Measurements from ENCODE around the gene SOD2. TPM values are rescaled to one million over a fixed set of nuclear protein-coding genes. Genes with fewer than 3 reads are reported as not detected.
A peak's percentile ranks its signal among the peaks of the same experiment; 100 is the strongest.

The SOD2 gene
- total RNA-seq, 4 donors from 2014 or later, result 147 to 927 (median 395) TPM

DNA sequence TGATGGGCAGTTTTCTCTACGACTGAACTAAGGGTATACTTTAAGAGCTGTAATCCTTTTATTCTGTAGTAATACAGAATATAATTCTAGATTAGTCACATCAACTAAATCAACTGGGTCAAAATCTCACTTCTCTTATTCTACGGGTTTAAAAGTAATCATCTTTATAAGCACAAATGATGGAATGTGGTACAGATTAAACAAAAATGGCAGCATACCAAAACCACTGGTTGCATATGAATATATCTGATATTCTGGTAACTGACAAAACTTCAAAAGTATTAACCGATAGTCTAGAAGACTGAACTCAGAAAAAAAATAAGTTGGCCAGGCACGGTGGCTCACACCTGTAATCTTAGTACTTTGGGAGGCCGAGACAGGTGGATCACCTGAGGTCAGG lies 7.0 kb downstream of the SOD2 start:
- DNase-seq (ENCODE audit: extremely low spot score), result peak; percentile 14
- Histone ChIP-seq H3K4me3 (no peak overlapping the region), H3K27ac (replicated peaks in 1 of 4) (no peak overlapping the region), H3K4me1 (peaks cover 34 to 94% (median 77%) of the 10 kb centered on the region in 4 donors), H3K36me3 (peaks cover 18 to 94% (median 71%) of the 10 kb centered on the region in 4 donors), H3K9me3 (no peaks in the 10 kb centered on the region), H3K27me3 (no peaks in the 10 kb centered on the region)
- 82% methylated on average over 5 of the region's 5 CpGs for WGBS
- intact Hi-C loops (cut with DNase I), result no loop called here
- no peak for TF ChIP-seq POLR2A (IDR thresholded peaks at IDR 0.05; ENCODE audit: low read depth)
- no peak for TF ChIP-seq POLR2AphosphoS5 (IDR thresholded peaks at IDR 0.05)
- TF ChIP-seq, protein P1, sequence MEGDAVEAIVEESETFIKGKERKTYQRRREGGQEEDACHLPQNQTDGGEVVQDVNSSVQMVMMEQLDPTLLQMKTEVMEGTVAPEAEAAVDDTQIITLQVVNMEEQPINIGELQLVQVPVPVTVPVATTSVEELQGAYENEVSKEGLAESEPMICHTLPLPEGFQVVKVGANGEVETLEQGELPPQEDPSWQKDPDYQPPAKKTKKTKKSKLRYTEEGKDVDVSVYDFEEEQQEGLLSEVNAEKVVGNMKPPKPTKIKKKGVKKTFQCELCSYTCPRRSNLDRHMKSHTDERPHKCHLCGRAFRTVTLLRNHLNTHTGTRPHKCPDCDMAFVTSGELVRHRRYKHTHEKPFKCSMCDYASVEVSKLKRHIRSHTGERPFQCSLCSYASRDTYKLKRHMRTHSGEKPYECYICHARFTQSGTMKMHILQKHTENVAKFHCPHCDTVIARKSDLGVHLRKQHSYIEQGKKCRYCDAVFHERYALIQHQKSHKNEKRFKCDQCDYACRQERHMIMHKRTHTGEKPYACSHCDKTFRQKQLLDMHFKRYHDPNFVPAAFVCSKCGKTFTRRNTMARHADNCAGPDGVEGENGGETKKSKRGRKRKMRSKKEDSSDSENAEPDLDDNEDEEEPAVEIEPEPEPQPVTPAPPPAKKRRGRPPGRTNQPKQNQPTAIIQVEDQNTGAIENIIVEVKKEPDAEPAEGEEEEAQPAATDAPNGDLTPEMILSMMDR (IDR thresholded peaks at IDR 0.05), result no peak
- no peak for TF ChIP-seq EP300 (IDR thresholded peaks at IDR 0.05)

GRCh38 chr6:159684013-159684304 lies 9.1 kb downstream of the SOD2 start:
- H3K36me3 ChIP-seq, result peaks cover 18 to 100% (median 67%) of the 10 kb centered on the region in 4 donors
- H3K9me3 ChIP-seq, result no peaks in the 10 kb centered on the region
- 80% methylated on average over 1 of the region's 1 CpG for WGBS
- peak; percentile 8 for DNase-seq (ENCODE audit: extremely low spot score)
- H3K4me3 ChIP-seq, result no peak overlapping the region
- intact Hi-C loops (cut with DNase I), result no loop called here
- H3K27me3 ChIP-seq, result no peaks in the 10 kb centered on the region
- TF ChIP-seq POLR2AphosphoS5 (IDR thresholded peaks at IDR 0.05) (no peak), EP300 (IDR thresholded peaks at IDR 0.05) (no peak), POLR2A (IDR thresholded peaks at IDR 0.05; ENCODE audit: low read depth) (no peak)
- TF ChIP-seq, protein P1 (IDR thresholded peaks at IDR 0.05), result no peak
- H3K27ac ChIP-seq (replicated peaks in 1 of 4), result no peak overlapping the region
- peaks cover 24 to 90% (median 75%) of the 10 kb centered on the region in 4 donors for H3K4me1 ChIP-seq

GRCh38 chr6:159682810-159683209 lies 10.2 kb downstream of the SOD2 start:
- Histone ChIP-seq H3K4me3 (no peak overlapping the region), H3K4me1 (peaks cover 15 to 78% (median 63%) of the 10 kb centered on the region in 4 donors), H3K9me3 (no peaks in the 10 kb centered on the region), H3K36me3 (peaks cover 28 to 100% (median 71%) of the 10 kb centered on the region in 4 donors), H3K27me3 (no peaks in the 10 kb centered on the region), H3K27ac (replicated peaks in 1 of 4) (no peak overlapping the region)
- TF ChIP-seq EP300 (IDR thresholded peaks at IDR 0.05) (no peak), POLR2A (IDR thresholded peaks at IDR 0.05; ENCODE audit: low read depth) (no peak), POLR2AphosphoS5 (IDR thresholded peaks at IDR 0.05) (no peak)
- TF ChIP-seq, protein P1 (IDR thresholded peaks at IDR 0.05), result no peak
- intact Hi-C loops (cut with DNase I), result no loop called here
- DNase-seq (ENCODE audit: extremely low spot score), result peak; percentile 34
- WGBS, result 100% methylated on average over 1 of the region's 1 CpG

DNA sequence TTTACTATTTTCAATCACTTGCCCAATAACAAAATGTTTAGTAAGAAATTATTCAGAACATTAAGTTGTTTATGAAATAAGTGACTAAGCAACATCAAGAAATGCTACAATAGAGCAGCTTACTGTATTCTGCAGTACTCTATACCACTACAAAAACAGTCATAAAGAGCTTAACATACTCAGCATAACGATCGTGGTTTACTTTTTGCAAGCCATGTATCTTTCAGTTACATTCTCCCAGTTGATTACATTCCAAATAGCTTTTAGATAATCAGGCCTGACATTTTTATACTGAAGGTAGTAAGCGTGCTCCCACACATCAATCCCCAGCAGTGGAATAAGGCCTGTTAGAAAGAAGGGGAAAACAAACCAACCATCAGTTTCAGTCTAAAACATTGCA lies 10.7 kb downstream of the SOD2 start:
- H3K4me3 ChIP-seq, result no peak overlapping the region
- peaks cover 27 to 100% (median 73%) of the 10 kb centered on the region in 4 donors for H3K36me3 ChIP-seq
- intact Hi-C loops (cut with DNase I), result no loop called here
- peak; percentile 3 for DNase-seq (ENCODE audit: extremely low spot score)
- H3K27ac ChIP-seq (replicated peaks in 1 of 4), result peak overlapping the region in 1 of 4 donors; percentile 9
- WGBS, result 57% methylated on average over 3 of the region's 3 CpGs
- H3K27me3 ChIP-seq, result no peaks in the 10 kb centered on the region
- peaks cover 11 to 73% (median 59%) of the 10 kb centered on the region in 4 donors for H3K4me1 ChIP-seq
- TF ChIP-seq POLR2AphosphoS5 (IDR thresholded peaks at IDR 0.05) (no peak), POLR2A (IDR thresholded peaks at IDR 0.05; ENCODE audit: low read depth) (no peak), EP300 (IDR thresholded peaks at IDR 0.05) (no peak)
- TF ChIP-seq, protein P1 (IDR thresholded peaks at IDR 0.05), result no peak
- no peaks in the 10 kb centered on the region for H3K9me3 ChIP-seq
